NB4 (cell line): ENCODE measurements around the gene SARS1.

Source experiments
- POLR2A ChIP-seq: IDR thresholded peaks from 2 replicates; pipeline ENCODE4 v1.6.1; 2011; ENCODE audit warnings: mild to moderate bottlenecking; ENCODE audit not compliant: insufficient read length; ENCODE audit errors: extremely low read depth
- TF ChIP-seq, protein P1 (sequence below): IDR thresholded peaks from one replicate; pipeline ENCODE4 v1.5.1; 2012; ENCODE audit warnings: low read depth, low read length
- TF ChIP-seq, protein P2 (sequence below): IDR thresholded peaks from 2 replicates; pipeline ENCODE4 v1.6.1; 2011; ENCODE audit warnings: low read depth, low read length

DNA sequence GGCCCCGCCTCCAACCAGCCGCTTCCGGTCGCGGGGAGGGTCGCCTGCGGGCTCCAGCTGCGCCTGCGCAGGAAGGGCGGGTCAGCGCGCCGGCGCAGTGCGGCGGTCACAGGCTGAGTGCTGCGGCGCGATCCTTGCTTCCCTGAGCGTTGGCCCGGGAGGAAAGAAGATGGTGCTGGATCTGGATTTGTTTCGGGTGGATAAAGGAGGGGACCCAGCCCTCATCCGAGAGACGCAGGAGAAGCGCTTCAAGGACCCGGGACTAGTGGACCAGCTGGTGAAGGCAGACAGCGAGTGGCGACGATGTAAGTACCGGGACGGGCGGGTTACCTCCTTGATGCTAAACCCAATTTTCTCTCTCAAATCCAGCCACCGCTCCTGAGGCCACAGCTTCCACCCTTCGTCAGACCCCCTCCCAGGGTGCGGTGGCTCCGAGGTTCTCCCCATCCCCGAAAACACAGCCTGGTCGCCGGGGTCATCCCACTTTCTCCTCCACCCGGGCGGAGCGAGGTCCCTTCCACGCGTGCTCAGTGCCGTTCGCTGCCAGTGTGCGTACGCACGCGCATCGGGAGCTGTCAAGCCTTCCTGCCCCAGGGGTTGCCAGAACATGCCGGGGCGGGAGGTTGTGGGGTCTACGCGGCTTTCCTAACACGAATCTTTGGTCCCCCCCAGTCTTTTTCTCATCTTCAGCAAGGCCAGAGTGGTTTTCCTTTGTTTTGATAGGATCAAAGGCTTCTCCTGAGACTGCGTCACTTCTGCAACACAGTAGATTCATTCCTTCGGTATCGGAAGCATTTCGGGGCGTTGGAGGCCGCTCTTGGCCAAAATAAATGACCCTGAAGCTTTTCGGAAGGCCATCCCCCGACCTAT is at the start of gene SARS1:
- peak; percentile 71 for TF ChIP-seq POLR2A
- TF ChIP-seq, protein P1, sequence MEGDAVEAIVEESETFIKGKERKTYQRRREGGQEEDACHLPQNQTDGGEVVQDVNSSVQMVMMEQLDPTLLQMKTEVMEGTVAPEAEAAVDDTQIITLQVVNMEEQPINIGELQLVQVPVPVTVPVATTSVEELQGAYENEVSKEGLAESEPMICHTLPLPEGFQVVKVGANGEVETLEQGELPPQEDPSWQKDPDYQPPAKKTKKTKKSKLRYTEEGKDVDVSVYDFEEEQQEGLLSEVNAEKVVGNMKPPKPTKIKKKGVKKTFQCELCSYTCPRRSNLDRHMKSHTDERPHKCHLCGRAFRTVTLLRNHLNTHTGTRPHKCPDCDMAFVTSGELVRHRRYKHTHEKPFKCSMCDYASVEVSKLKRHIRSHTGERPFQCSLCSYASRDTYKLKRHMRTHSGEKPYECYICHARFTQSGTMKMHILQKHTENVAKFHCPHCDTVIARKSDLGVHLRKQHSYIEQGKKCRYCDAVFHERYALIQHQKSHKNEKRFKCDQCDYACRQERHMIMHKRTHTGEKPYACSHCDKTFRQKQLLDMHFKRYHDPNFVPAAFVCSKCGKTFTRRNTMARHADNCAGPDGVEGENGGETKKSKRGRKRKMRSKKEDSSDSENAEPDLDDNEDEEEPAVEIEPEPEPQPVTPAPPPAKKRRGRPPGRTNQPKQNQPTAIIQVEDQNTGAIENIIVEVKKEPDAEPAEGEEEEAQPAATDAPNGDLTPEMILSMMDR = no peak
- TF ChIP-seq, protein P2, sequence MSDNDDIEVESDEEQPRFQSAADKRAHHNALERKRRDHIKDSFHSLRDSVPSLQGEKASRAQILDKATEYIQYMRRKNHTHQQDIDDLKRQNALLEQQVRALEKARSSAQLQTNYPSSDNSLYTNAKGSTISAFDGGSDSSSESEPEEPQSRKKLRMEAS = peak; percentile 69; the same call in 1 of the 2 replicates
